Rectal smooth muscle tissue (tissue), 1 donor: ENCODE data around the gene SOS2.

ENCODE experiments used
- H3K27ac ChIP-seq: one replicate; pipeline ENCODE4 v1.7.0; 2013; ENCODE audit warnings: low read depth, low read length, inconsistent platforms
- H3K27me3 ChIP-seq: one replicate; pipeline ENCODE4 v1.7.0; 2013; ENCODE audit warnings: low read length; ENCODE audit not compliant: control insufficient read depth, insufficient read depth
- H3K36me3 ChIP-seq: one replicate; pipeline ENCODE4 v1.7.0; 2013; ENCODE audit warnings: low read length; ENCODE audit not compliant: control insufficient read depth, insufficient read depth
- H3K4me1 ChIP-seq: one replicate; pipeline ENCODE4 v1.7.0; 2013; ENCODE audit warnings: low read length; ENCODE audit not compliant: control insufficient read depth, insufficient read depth
- H3K4me3 ChIP-seq: one replicate; pipeline ENCODE4 v1.7.0; 2013; ENCODE audit warnings: low read length
- H3K9ac ChIP-seq: one replicate; pipeline ENCODE4 v1.7.0; 2013; ENCODE audit warnings: low read length

The SOS2 gene

GRCh38 chr14:50148799-50149198 is 82.6 kb downstream of the SOS2 start:
- Histone ChIP-seq H3K4me3 (no peak overlapping the region), H3K4me1 (no peaks in the 10 kb centered on the region)

GRCh38 chr14:50139192-50139591 is 92.2 kb downstream of the SOS2 start:
- no peak overlapping the region for H3K27ac ChIP-seq
- no peak overlapping the region for H3K9ac ChIP-seq
- no peaks in the 10 kb centered on the region for H3K27me3 ChIP-seq
- H3K4me3 ChIP-seq: no peak overlapping the region
- peaks cover 2% of the 10 kb centered on the region for H3K36me3 ChIP-seq
- no peaks in the 10 kb centered on the region for H3K4me1 ChIP-seq

More at GRCh38 chr14:50148799-50149198, 82.6 kb downstream of the SOS2 start:
- Histone ChIP-seq H3K36me3 (peaks cover 2% of the 10 kb centered on the region), H3K27me3 (no peaks in the 10 kb centered on the region), H3K9ac (no peak overlapping the region), H3K27ac (no peak overlapping the region)

- H3K4me1 ChIP-seq: no peaks in the 10 kb centered on the region
- H3K27me3 ChIP-seq: no peaks in the 10 kb centered on the region
- H3K4me3 ChIP-seq: no peak overlapping the region
- H3K36me3 ChIP-seq: peaks cover 5% of the 10 kb centered on the region
- no peak overlapping the region for H3K9ac ChIP-seq
- no peak overlapping the region for H3K27ac ChIP-seq
These were observed 103.6 kb downstream of the SOS2 start for GRCh38 chr14:50127802-50128201.

- Histone ChIP-seq H3K36me3 (peaks cover 3% of the 10 kb centered on the region), H3K9ac (no peak overlapping the region)
These were observed 108.3 kb downstream of the SOS2 start for GRCh38 chr14:50123062-50123461.

GRCh38 chr14:50122291-50122690 is 109.1 kb downstream of the SOS2 start:
- H3K27ac ChIP-seq: no peak overlapping the region
- no peak overlapping the region for H3K4me3 ChIP-seq
- H3K4me1 ChIP-seq: no peaks in the 10 kb centered on the region
- H3K36me3 ChIP-seq: peaks cover 3% of the 10 kb centered on the region
- no peak overlapping the region for H3K9ac ChIP-seq
- H3K27me3 ChIP-seq: no peaks in the 10 kb centered on the region

More at GRCh38 chr14:50123062-50123461, 108.3 kb downstream of the SOS2 start:
- no peaks in the 10 kb centered on the region for H3K27me3 ChIP-seq
- H3K27ac ChIP-seq: no peak overlapping the region
- H3K4me3 ChIP-seq: no peak overlapping the region
- no peaks in the 10 kb centered on the region for H3K4me1 ChIP-seq

- no peak overlapping the region for H3K27ac ChIP-seq
- H3K9ac ChIP-seq: no peak overlapping the region
- H3K36me3 ChIP-seq: peaks cover 3% of the 10 kb centered on the region
- H3K4me1 ChIP-seq: peaks cover 4% of the 10 kb centered on the region
- no peaks in the 10 kb centered on the region for H3K27me3 ChIP-seq
- no peak overlapping the region for H3K4me3 ChIP-seq
These were observed 109.9 kb downstream of the SOS2 start for GRCh38 chr14:50121486-50121885.

GRCh38 chr14:50117456-50117855 is 113.9 kb downstream of the SOS2 start:
- no peak overlapping the region for H3K9ac ChIP-seq
- no peak overlapping the region for H3K4me3 ChIP-seq
- peaks cover 4% of the 10 kb centered on the region for H3K4me1 ChIP-seq
- no peak overlapping the region for H3K27ac ChIP-seq
- peaks cover 7% of the 10 kb centered on the region for H3K36me3 ChIP-seq
- no peaks in the 10 kb centered on the region for H3K27me3 ChIP-seq

GRCh38 chr14:50116966-50117365 is 114.4 kb downstream of the SOS2 start:
- no peak overlapping the region for H3K9ac ChIP-seq
- no peaks in the 10 kb centered on the region for H3K27me3 ChIP-seq
- H3K27ac ChIP-seq: peak overlapping the region; percentile 88
- peaks cover 7% of the 10 kb centered on the region for H3K36me3 ChIP-seq
- peaks cover 4% of the 10 kb centered on the region for H3K4me1 ChIP-seq
- H3K4me3 ChIP-seq: peak overlapping the region; percentile 84

GRCh38 chr14:50116181-50116956 is 115.0 kb downstream of the SOS2 start, which contains the start of gene VCPKMT:
TSS of gene VCPKMT (minus strand) at chr14:50116572. CDS start at chr14:50116552, 20 bp downstream.
- Histone ChIP-seq H3K36me3 (peaks cover 13% of the 10 kb centered on the region), H3K27me3 (no peaks in the 10 kb centered on the region), H3K9ac (peak within 1 kb of the TSS; percentile 95), H3K4me1 (peaks cover 4% of the 10 kb centered on the region), H3K27ac (peak within 1 kb of the TSS; percentile 88), H3K4me3 (peak within 1 kb of the TSS; percentile 84)

GRCh38 chr14:50113381-50114035 is 117.9 kb downstream of the SOS2 start:
- Histone ChIP-seq H3K36me3 (peaks cover 20% of the 10 kb centered on the region), H3K27ac (no peak overlapping the region), H3K4me1 (peaks cover 4% of the 10 kb centered on the region), H3K9ac (no peak overlapping the region), H3K27me3 (no peaks in the 10 kb centered on the region), H3K4me3 (no peak overlapping the region)

GRCh38 chr14:50110323-50111037 is 120.9 kb downstream of the SOS2 start:
- Histone ChIP-seq H3K36me3 (peaks cover 18% of the 10 kb centered on the region), H3K4me3 (no peak overlapping the region), H3K27me3 (no peaks in the 10 kb centered on the region), H3K27ac (no peak overlapping the region), H3K9ac (no peak overlapping the region), H3K4me1 (no peaks in the 10 kb centered on the region)

GRCh38 chr14:50109342-50109741 is 122.0 kb downstream of the SOS2 start:
- H3K9ac ChIP-seq: no peak overlapping the region
- H3K36me3 ChIP-seq: peaks cover 15% of the 10 kb centered on the region
- H3K4me3 ChIP-seq: no peak overlapping the region
- no peaks in the 10 kb centered on the region for H3K4me1 ChIP-seq
- no peaks in the 10 kb centered on the region for H3K27me3 ChIP-seq
- H3K27ac ChIP-seq: no peak overlapping the region
